SK-N-SH (cell line): Measurements from ENCODE around the gene SH2D3C.

ENCODE experiments used
- CHD2 ChIP-seq: fragments of 150-350 bp; IDR thresholded peaks from 2 replicates; pipeline ENCODE4 v1.6.1; 2018; ENCODE audit warnings: low read length; ENCODE audit not compliant: partially characterized antibody
- EP300 ChIP-seq, 2 experiments: IDR thresholded peaks; 2 replicates each; pipeline versions ENCODE4 v1.4.0 to v1.6.1; 2012; ENCODE audit warnings: borderline replicate concordance in 1 of 2, low read depth in 1 of 2, low read length in 1 of 2
- EZH2phosphoT487 ChIP-seq: fragments of 200-600 bp; sonication (generic); IDR thresholded peaks from 2 replicates; pipeline ENCODE4 v1.6.1; 2017; ENCODE audit warnings: low read depth, mixed run types, mild to moderate bottlenecking, antibody characterized with exemption, moderate library complexity, borderline replicate concordance
- GABPA ChIP-seq: IDR thresholded peaks from 2 replicates; pipeline ENCODE4 v1.4.0; 2012; ENCODE audit warnings: low read depth, mild to moderate bottlenecking
- POLR2AphosphoS5 ChIP-seq: IDR thresholded peaks from 2 replicates; pipeline ENCODE4 v1.6.1; 2012; ENCODE audit warnings: low read depth, low read length
- REST ChIP-seq: IDR thresholded peaks from 2 replicates; pipeline ENCODE4 v1.6.1; 2012; ENCODE audit warnings: mild to moderate bottlenecking, low read depth, low read length, moderate library complexity
- SMC3 ChIP-seq: IDR thresholded peaks from 2 replicates; pipeline ENCODE4 v1.6.1; 2012; ENCODE audit warnings: low read depth, low read length, improper control_type of control experiment
- YY1 ChIP-seq: IDR thresholded peaks from 2 replicates; pipeline ENCODE4 v1.4.0; 2012; ENCODE audit warnings: low read depth, mild to moderate bottlenecking
- TF ChIP-seq, protein P1 (sequence below): fragments of 200-600 bp; sonication (generic); IDR thresholded peaks from 2 replicates; pipeline ENCODE4 v1.6.1; 2017; ENCODE audit warnings: antibody characterized with exemption, mild to moderate bottlenecking, moderate library complexity

- TF ChIP-seq, protein P1, sequence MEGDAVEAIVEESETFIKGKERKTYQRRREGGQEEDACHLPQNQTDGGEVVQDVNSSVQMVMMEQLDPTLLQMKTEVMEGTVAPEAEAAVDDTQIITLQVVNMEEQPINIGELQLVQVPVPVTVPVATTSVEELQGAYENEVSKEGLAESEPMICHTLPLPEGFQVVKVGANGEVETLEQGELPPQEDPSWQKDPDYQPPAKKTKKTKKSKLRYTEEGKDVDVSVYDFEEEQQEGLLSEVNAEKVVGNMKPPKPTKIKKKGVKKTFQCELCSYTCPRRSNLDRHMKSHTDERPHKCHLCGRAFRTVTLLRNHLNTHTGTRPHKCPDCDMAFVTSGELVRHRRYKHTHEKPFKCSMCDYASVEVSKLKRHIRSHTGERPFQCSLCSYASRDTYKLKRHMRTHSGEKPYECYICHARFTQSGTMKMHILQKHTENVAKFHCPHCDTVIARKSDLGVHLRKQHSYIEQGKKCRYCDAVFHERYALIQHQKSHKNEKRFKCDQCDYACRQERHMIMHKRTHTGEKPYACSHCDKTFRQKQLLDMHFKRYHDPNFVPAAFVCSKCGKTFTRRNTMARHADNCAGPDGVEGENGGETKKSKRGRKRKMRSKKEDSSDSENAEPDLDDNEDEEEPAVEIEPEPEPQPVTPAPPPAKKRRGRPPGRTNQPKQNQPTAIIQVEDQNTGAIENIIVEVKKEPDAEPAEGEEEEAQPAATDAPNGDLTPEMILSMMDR: no peak
- no peak for TF ChIP-seq EZH2phosphoT487
- no peak for TF ChIP-seq SMC3
- TF ChIP-seq POLR2AphosphoS5: no peak
- TF ChIP-seq GABPA: no peak
- TF ChIP-seq CHD2: no peak
- no peak for TF ChIP-seq EP300 (IDR thresholded peaks at IDR 0.05; ENCODE audit: borderline replicate concordance in 1 of 2, low read depth in 1 of 2, low read length in 1 of 2)
- no peak for TF ChIP-seq REST
- TF ChIP-seq YY1: no peak
Observed at GRCh38 chr9:127826253-127826913, 47.9 kb upstream of the SH2D3C start.
